Stimulated activated CD4-positive, alpha-beta T cell treated with anti-CD3 and anti-CD28 coated beads, Interleukin-4, amount 100 ng/mL, for 4 hours (primary cell): ENCODE measurements around the gene AJAP1.

Experiments
- DNase-seq, 2 experiments: peaks; one replicate each; pipeline ENCODE4 v3.0.0-alpha.2; 2020

AJAP1 gene

GRCh38 chr1:4743978-4744750, 89.8 kb downstream of the AJAP1 start:
- no peak for DNase-seq

GRCh38 chr1:4745560-4745959, 91.2 kb downstream of the AJAP1 start:
- DNase-seq: no peak

GRCh38 chr1:4749406-4749805, 95.0 kb downstream of the AJAP1 start:
- no peak for DNase-seq

DNA sequence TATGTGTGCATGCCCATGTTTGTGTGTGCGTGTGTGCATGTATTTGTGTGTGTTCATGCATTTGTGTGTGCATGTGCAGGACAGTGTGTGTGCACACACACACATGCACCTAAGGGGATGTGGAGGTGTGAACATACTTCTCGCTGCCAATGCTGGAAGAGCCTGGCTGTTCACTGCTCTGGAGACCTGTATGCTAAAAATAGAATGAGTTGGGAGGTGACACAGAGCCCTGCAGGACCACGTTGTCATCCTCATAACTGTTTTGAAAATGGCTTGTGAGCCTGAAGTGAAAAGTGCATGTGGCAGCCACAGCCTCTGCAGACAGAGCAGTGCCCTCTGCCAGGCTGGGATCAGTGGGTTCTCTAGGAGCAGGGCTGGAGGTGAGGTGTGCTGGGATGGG, 95.8 kb downstream of the AJAP1 start:
- no peak for DNase-seq

- DNase-seq: no peak
Measured at GRCh38 chr1:4752059-4752458, 97.7 kb downstream of the AJAP1 start.

DNA sequence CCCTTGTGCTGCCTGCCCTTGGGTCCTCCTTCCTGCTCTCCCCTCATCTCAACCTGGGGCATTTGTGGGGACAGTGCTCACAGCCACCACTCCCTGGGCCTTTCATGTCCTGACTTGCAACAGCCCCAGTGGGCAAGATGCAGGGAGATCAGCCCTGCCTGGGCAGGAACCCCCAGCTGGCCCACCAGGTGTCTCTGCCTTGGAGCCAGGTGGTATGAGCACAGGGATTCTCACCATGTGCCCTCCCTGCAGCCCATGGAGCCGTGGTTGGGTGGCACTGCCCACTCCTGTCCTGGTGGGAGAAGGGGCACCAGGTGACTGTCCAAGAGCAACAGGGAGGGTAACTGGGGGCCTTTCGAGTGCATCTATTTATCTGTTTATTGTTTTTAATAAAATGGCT, 100.4 kb downstream of the AJAP1 start:
- no peak for DNase-seq

DNA sequence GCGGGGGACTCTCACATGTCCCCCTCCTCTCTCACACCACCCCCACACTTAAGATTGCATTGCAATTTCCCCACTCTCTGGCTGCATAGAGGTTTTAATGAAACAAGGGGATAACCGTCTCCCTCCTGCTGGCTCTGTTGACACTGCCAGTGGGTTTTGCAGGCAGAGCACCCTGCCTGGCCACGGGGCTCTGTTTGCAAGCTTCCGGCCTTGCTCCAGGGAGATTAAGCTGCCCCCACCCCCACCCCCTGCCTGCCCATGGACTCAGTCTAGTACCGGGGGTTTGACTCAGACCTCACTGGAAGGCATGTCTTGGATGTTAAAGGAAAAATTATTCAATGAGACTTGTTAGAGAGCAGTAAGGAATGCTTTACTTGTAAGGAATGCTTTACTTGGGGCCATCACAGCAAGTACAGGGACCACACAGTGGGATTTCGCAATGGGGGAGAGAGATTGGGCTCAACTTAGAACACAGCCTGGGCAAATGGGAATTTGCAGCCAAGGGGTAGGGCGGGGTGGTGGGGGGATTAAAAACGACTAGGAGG, 101.0 kb downstream of the AJAP1 start:
- DNase-seq: no peak

GRCh38 chr1:4755864-4756504, 101.6 kb downstream of the AJAP1 start:
- no peak for DNase-seq

- DNase-seq: no peak
Measured at GRCh38 chr1:4756851-4757580, 102.6 kb downstream of the AJAP1 start.

DNA sequence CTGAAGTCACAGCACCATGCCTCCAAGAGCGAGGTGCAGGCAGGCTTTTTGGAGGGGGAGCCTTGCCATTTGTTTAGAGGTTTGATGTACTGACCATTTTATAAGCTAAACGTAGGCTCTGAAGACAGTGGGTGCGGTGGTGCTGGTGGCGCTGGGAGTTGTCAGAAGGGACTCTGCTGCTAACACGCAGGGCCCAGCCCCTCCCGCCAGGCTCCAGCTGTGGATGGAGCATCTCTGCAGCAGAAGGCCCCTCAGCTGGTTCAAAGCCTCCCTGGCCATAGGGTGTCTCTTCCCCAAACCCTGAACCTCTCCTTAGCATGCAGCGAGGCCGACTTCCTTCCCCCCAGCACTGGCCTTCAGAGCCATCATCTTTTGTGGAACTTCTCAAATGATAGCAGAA, 105.3 kb downstream of the AJAP1 start:
- no peak for DNase-seq

GRCh38 chr1:4760088-4760487, 105.7 kb downstream of the AJAP1 start:
- DNase-seq: no peak

GRCh38 chr1:4761324-4761723, 106.9 kb downstream of the AJAP1 start:
- no peak for DNase-seq

DNA sequence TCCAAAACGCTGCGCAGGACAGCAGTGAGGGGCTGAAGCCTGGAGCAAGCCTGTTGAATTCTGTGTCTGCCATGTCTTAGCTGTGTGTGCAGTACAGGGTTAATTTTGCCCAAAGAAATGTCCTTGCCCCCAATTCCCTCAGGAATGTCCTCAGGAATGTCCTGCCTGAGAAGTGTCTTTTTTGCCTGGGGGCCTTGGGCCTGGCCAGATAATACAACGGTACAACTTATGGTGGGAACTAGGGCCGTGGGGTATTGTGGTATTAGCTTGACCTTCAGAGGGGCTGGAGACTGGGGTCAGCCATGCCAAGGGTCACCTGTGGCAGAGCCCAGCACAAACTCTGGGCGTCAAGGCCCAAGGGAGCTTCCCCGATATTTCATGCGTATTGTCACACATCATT, 107.7 kb downstream of the AJAP1 start:
- no peak for DNase-seq

DNA sequence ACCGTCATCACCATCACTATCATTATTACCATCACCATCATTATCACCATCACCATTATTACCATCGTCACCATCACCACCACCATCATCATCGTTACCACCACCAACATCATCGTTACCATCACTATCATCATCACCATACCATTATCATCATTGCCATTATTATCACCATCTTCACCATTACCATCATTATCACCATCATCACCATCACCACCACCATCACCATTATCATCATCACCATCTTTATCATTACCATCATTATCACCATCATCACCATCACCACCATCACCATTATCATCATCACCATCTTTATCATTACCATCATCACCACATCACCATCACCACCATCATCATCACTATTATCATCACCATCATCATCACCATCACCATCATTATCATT, 112.9 kb downstream of the AJAP1 start:
- no peak for DNase-seq

GRCh38 chr1:4768553-4768952, 114.1 kb downstream of the AJAP1 start:
- DNase-seq: no peak

GRCh38 chr1:4769516-4770280, 115.3 kb downstream of the AJAP1 start:
- no peak for DNase-seq

- no peak for DNase-seq
Measured at GRCh38 chr1:4770713-4771112, 116.3 kb downstream of the AJAP1 start.

- no peak for DNase-seq
Measured at GRCh38 chr1:4771267-4771666, 116.9 kb downstream of the AJAP1 start.

GRCh38 chr1:4771721-4772120, 117.3 kb downstream of the AJAP1 start:
- DNase-seq: no peak

DNA sequence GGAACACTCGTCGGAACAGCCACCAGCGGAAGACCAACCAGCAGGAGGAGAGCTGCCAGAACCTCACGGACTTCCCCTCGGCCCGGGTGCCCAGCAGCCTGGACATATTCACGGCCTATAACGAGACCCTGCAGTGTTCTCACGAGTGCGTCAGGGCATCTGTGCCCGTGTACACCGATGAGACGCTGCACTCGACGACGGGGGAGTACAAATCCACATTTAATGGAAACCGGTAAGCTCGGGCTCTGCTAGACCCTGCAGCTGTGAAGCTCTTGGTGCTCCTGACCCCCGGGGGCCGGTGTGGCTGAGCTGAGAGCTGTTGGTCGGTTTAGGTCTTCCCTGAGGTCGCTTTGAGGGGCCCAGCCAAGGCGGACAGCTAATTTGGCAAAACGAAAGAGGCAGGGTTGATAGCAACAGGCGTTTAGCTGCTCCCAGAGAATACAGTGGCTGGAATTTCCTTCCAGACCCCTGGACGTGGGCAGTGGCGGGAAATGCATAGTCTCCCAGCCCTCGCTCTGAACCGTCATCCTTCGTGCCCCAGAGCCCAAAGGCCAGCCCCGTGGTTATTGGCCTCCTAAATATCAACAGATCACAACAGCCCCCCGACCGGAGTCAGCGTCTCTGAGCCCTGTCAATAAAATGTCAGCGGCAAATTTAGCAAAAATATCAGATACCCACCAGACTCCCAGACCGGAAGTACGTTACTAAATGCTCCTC, 118.0 kb downstream of the AJAP1 start:
- DNase-seq: no peak

DNA sequence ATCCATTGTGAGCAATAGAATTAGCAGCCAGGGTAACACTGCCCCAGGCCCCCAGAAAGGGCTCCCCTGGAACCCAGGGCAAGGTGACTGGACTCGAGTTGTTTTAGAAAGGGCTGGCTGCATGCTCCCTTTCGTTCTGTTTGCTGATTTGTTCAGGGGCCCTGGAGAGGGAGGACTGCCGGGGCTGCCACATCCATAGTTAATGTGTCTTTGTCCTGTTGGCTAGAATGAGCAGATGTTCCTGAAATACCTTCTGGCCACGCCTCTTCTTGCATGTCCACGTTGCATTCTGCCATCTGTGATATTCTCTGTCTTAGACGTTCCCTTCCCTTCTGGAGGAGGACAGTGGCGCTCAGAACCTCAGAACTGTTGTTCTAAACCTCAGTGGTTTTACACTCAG, 118.8 kb downstream of the AJAP1 start:
- DNase-seq: no peak

- DNase-seq: no peak
Measured at GRCh38 chr1:4775506-4775905, 121.1 kb downstream of the AJAP1 start.
